Measurements from ENCODE around the gene CARS2.
"Not testable (repeated sequence)": the region's sequence is repeated elsewhere in the genome, so short reads cannot be mapped to it uniquely, and the experiment has no call there.

Gene CARS2

DNA sequence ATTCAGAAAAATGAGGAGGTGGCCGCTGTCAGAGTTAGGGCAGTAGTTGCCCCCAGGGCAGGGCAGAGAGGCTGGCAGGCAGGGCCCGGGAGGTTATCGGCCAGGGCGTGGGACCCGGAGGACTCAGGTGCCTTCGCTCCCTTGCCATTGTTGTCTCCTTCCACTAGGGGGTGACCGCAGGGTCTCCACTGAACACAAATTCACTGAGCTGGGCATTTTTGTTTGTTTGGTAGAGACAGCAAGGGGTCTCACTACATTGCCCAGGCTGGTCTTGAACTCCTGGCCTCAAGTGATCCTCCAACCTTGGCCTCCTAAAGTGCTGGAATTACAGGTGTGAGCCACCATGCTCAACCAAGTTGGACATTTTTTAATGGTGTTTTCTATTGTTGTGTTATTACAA is 25.1 kb downstream of the CARS2 start:
- H3K27ac ChIP-seq: no peak overlapping the region

DNA sequence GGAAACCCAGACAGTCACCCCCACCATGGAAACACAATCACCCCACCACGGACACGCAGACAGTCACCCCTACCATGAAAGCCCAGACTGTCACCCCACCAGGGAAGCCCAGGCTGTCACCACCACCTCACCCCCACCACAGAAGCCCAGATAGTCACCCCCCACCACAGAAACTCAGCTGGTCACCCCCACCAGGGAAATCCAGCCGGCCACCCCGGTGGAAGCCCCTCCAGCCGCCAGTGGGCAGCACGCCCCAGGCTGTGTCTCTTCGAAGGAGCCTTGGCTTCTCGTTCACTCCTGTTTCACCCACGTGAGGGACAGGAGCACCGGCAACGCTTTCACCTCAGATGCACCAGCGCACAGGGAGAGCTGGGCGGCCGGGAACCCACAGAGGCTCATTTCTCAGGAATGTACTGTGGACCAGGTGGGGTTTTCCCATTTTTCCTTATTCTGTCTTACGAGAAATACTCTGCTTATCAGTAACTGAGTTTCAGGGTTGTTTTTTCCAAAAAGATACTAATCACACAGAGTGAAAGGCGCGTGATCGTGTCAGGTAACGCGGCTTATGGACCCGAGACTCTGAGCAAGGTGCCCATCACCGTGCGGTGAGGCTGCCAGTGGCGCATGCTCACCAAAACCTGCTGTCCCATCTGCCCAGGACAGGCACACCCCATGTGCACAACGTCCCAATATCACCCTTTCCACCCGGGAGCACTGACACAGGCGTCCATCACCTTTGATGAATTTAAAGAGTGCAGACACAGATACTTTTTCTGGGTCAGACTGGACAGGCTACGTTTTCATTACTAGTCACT is 28.0 kb downstream of the CARS2 start:
- H3K27ac ChIP-seq: no peak overlapping the region
- TF ChIP-seq ZFX (IDR thresholded peaks at IDR 0.05): no peak
- TF ChIP-seq, protein P1, sequence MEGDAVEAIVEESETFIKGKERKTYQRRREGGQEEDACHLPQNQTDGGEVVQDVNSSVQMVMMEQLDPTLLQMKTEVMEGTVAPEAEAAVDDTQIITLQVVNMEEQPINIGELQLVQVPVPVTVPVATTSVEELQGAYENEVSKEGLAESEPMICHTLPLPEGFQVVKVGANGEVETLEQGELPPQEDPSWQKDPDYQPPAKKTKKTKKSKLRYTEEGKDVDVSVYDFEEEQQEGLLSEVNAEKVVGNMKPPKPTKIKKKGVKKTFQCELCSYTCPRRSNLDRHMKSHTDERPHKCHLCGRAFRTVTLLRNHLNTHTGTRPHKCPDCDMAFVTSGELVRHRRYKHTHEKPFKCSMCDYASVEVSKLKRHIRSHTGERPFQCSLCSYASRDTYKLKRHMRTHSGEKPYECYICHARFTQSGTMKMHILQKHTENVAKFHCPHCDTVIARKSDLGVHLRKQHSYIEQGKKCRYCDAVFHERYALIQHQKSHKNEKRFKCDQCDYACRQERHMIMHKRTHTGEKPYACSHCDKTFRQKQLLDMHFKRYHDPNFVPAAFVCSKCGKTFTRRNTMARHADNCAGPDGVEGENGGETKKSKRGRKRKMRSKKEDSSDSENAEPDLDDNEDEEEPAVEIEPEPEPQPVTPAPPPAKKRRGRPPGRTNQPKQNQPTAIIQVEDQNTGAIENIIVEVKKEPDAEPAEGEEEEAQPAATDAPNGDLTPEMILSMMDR (conservative IDR thresholded peaks at IDR 0.05): no peak

More for the DNA sequence above, 25.1 kb downstream of the CARS2 start:
- TF ChIP-seq ZFX (IDR thresholded peaks at IDR 0.05): no peak
- TF ChIP-seq, protein P1 (conservative IDR thresholded peaks at IDR 0.05): peak; percentile 57

DNA sequence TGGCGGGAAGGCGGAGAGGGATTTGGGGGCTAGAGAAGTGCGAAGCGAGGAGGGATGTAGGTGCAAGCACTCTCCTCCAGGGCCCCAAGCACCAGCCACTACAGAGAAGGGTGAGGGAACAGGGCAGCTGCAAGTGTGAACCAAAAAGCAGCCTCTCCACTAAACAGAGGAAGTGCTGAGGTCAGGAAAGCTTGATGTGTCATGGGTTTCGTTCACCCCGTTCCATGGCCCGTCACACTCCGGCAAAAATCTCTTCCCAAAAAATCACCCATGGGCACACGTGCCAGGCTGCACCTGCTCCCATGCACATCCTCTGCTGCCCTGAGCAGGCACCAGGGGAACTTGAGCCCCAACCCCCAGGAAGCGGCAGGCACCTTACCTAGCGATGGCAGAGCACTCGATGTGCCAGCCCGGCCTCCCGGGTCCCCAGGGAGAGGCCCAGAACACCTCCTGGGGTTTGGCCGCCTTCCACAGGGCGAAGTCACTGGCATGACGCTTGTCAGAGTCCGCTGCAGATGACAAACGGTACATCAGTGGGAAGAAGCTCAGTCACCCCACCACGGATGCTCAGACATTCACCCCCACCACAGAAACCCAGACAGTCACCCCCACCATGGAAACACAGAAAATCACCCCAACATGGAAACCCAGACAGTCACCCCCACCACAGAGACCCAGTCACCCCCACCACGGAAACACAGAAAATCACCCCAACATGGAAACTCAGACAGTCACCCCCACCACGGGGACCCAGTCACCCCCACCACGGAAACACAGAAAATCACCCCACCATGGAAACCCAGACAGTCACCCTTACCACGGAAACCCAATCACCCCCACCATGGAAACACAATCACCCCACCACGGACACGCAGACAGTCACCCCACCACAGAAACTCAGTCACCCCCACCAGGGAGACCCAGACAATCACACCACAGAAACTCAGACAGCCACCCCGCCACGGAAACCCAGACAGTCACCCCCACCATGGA is 29.0 kb downstream of the CARS2 start:
- TF ChIP-seq ZFX (IDR thresholded peaks at IDR 0.05): no peak
- TF ChIP-seq, protein P1 (conservative IDR thresholded peaks at IDR 0.05): no peak
- H3K27ac ChIP-seq: no peak overlapping the region

DNA sequence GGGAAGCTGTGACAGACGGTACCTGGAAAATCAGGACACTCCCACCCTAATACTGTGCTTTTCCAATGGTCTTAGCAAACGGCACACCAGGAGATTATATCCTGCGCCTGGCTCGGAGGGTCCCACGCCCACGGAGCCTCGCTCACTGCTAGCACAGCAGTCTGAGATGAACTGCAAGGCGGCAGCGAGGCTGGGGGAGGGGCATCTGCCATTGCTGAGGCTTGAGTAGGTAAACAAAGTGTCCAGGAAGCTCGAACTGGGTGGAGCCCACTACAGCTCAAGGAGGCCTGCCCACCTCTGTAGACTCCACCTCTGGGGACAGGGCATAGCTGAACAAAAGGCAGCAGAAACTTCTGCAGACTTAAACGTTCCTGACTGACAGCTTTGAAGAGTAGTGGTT is 36.1 kb downstream of the CARS2 start:
- not testable (repeated sequence) for H3K27ac ChIP-seq

DNA sequence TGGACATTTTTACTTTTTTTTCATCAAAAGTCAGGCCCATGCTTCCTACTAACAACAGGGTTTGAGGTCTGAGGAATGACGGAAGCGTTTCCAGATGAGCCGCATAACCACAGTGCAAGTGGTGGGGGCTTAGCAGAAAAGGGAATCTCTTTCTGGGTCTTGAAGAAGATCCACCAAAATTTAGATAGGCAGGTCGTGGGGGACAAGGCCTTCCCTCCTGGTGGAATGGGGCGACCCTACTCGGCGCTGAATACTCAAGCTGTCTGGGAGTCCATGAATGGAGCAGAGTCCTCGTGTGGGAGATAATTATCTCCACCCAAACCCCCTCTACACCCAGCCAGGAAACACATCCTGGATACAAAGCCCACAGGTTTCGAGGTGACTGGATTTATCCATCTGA is 36.9 kb downstream of the CARS2 start:
- TF ChIP-seq, protein P1 (conservative IDR thresholded peaks at IDR 0.05): no peak
- TF ChIP-seq ZFX (IDR thresholded peaks at IDR 0.05): no peak
- H3K27ac ChIP-seq: no peak overlapping the region

DNA sequence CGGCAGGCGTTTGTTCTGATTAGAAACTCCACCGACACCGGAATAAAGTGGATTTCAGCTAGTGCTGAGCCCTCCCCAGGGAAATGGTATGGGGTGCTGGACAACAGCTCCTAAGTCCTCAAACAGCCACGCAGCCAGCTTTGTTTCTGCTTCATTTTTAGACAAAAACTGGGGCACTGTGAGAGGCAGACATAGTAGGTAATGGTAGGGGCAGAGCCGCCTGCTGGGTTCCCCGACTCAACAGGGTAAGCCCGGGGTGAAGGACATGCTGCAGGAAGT is 39.7 kb downstream of the CARS2 start:
- TF ChIP-seq ZFX (IDR thresholded peaks at IDR 0.05): no peak
- TF ChIP-seq, protein P1 (conservative IDR thresholded peaks at IDR 0.05): no peak
- H3K27ac ChIP-seq: no peak overlapping the region

DNA sequence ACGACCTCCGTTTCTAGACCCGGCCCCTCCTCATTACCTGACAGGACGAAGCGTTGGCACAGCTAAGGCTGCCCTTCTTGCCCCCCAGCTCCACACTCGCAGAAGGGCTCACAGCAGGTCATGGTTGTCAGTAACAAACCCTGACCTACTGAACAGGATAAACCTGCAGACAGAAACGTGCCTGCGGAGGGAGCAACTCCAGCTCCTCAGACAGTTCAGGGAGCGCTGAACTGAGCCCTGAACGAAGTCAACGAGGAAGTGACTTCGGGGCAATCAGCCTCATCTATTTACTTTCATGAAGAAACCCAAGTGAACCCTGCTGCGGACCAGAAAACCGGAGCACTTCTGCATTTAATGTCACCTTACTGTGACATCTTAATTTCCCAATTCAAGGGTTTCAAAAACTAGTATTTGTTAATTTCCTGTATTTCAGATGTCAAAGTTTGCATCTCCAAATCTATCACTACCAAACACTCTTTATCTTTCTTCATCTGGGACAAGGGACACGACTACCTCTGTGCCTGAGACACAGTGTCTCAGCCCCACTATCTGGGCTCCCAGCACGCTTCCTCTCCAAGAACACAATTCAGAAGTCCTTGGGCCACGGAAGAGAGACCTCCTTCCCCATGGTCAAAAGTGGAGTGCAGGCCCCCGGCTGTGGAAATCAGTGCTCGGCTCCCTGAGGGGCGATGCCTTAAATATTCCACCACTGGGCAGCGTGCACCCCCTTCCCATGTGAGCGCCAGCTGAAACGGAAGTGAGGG is 40.2 kb downstream of the CARS2 start:
- no peak overlapping the region for H3K27ac ChIP-seq
- TF ChIP-seq, protein P1 (conservative IDR thresholded peaks at IDR 0.05): no peak
- TF ChIP-seq ZFX (IDR thresholded peaks at IDR 0.05): no peak

Measured in C4-2B (cell line).